Measurements from ENCODE around the gene LPAR3. TPM values are rescaled to one million over a fixed set of nuclear protein-coding genes. Genes with fewer than 3 reads are reported as not detected.

LPAR3 gene
- total and polyA plus RNA-seq, 2 of the 4 experiments (the other 2 are of a cell fraction), result 0.09 to 0.18 TPM

GRCh38 chr1:84780000-84780716, 112.8 kb downstream of the LPAR3 start:
- no peak overlapping the region for H3K4me3 ChIP-seq (ENCODE audit: insufficient read depth, low read depth, low read length)
- no peaks in the 10 kb centered on the region for H4K20me1 ChIP-seq (ENCODE audit: insufficient read depth, low read length)
- DNase-seq (peak; percentile 5), ATAC-seq (ENCODE audit: low read depth) (peak; percentile 51; the same call in 1 of the 2 replicates)
- intact Hi-C loops (cut with micrococcal nuclease) (no loop called here), dilution Hi-C loops (cut with HindIII; ENCODE audit: low sequenced_read_pairs, unreplicated experiment) (no loop called here), in situ Hi-C loops (cut with MboI; ENCODE audit: low sequenced_read_pairs) (loop anchor here (10.0 kb wide), 1 partner anchor 855 kb away; no protein-coding TSS in a partner anchor)
- H3K79me1 ChIP-seq (ENCODE audit: low read depth in 1 of 2, low read length in 2 of 2), result no peaks in the 10 kb centered on the region
- peak; percentile 68; the same call in 1 of the 2 replicates for TF ChIP-seq CEBPB (IDR thresholded peaks at IDR 0.05; ENCODE audit: low read depth, low read length)
- TF ChIP-seq RCOR1 (IDR thresholded peaks at IDR 0.05; ENCODE audit: insufficient replicate concordance, low read length), result no peak
- no peak overlapping the region for H4K5ac ChIP-seq (ENCODE audit: low read depth, low read length)
- H3K9me3 ChIP-seq (ENCODE audit: control insufficient read depth, insufficient read depth, low read length), result no peaks in the 10 kb centered on the region
- no peak overlapping the region for H2BK20ac ChIP-seq (ENCODE audit: low read depth, low read length)
- no peak overlapping the region for H2AK9ac ChIP-seq (replicated peaks; ENCODE audit: low read depth, low read length, poor library complexity)
- no peak overlapping the region for H2BK120ac ChIP-seq (ENCODE audit: low read depth, low read length)
- no peak overlapping the region for H3K4ac ChIP-seq (ENCODE audit: low read depth, low read length)
- H3K18ac ChIP-seq (ENCODE audit: low read depth, low read length), result no peak overlapping the region
- no peak overlapping the region for H2AFZ ChIP-seq (replicated peaks; ENCODE audit: low read length, poor library complexity)
- BruUV-seq (replicated peaks), result no TSS peak
- CTCF ChIA-PET, result interaction anchor here (0.8 kb wide), 1 partner anchor 9 kb away, joined by 3 read pairs; no protein-coding TSS in a partner anchor
- no peak overlapping the region for H3K23ac ChIP-seq (ENCODE audit: low read depth, low read length)
- H3K4me1 ChIP-seq (ENCODE audit: control insufficient read depth, insufficient read depth, low read length), result no peaks in the 10 kb centered on the region; the same call in 1 of the 2 replicates
- no peak overlapping the region for H4K8ac ChIP-seq (ENCODE audit: low read depth in 2 of 2, low read length in 2 of 2)
- H3K56ac ChIP-seq (ENCODE audit: extremely low read depth, insufficient read depth, low read length), result no peak overlapping the region
- H3K9me1 ChIP-seq (ENCODE audit: insufficient read depth, low read length), result no peaks in the 10 kb centered on the region; the same call in 1 of the 2 replicates
- no peak overlapping the region for H4K91ac ChIP-seq (ENCODE audit: insufficient read depth, low read depth, low read length)
- POLR2A ChIA-PET (ENCODE audit: unreplicated experiment), result no interaction called here
- no peak overlapping the region for H2BK15ac ChIP-seq (ENCODE audit: low read depth, low read length)
- no peak overlapping the region for H3K4me2 ChIP-seq (ENCODE audit: low read depth, low read length)
- H3K27me3 ChIP-seq (ENCODE audit: control insufficient read depth, insufficient read depth, low read length), result peaks cover 8% of the 10 kb centered on the region
- no peak overlapping the region for H3K9ac ChIP-seq (ENCODE audit: low read depth, low read length)
- no peak overlapping the region for H3K14ac ChIP-seq (replicated peaks; ENCODE audit: low read depth, low read length)
- no peak overlapping the region for H3K27ac ChIP-seq (ENCODE audit: insufficient read depth, low read length)
- H2BK5ac ChIP-seq (ENCODE audit: low read depth, low read length, poor library complexity, severe bottlenecking), result no peak overlapping the region
- WGBS, 2 experiments (ENCODE audit: extremely low coverage in 2 of 2, insufficient read length in 1 of 2), result 80% methylated on average over 1 of the region's 8 CpGs; no CpG with 5 or more reads in 1 of the 2 experiments
- H3K36me3 ChIP-seq (ENCODE audit: control insufficient read depth, insufficient read depth, low read length), result no peaks in the 10 kb centered on the region
- H2AK5ac ChIP-seq (ENCODE audit: low read depth, low read length), result no peak overlapping the region

Data from IMR-90 (cell line).